ENCODE data around the gene ATPAF2.

GRCh38 chr17:18006495-18007239 is 32.3 kb downstream of the ATPAF2 start:
- TF ChIP-seq CTCF (IDR thresholded peaks at IDR 0.05 in 8 of 11, conservative IDR thresholded peaks at IDR 0.05 in 3 of 11) (no peak), POLR2AphosphoS5 (IDR thresholded peaks at IDR 0.05) (no peak), POLR2A (IDR thresholded peaks at IDR 0.05) (no peak)

Measured in spleen (tissue), 7 donors.